HL-60/S4 (cell line): ENCODE measurements around the gene TPSB2.
"Not testable (repeated sequence)": the region's sequence is repeated elsewhere in the genome, so short reads cannot be mapped to it uniquely, and the experiment has no call there.

Experiments
- in situ Hi-C: fragments of 300-500 bp; cut with MboI; formaldehyde crosslinking; loops from 2 replicates; pipeline ENCODE4 v1.14.3; 2022; ENCODE audit warnings: low sequenced_read_pairs

TPSB2 gene

GRCh38 chr16:1262210-1262845 lies 32.3 kb upstream of the TPSB2 start:
- in situ Hi-C loops: no loop called here

GRCh38 chr16:1261131-1261892 lies 31.3 kb upstream of the TPSB2 start:
- in situ Hi-C loops: no loop called here

- in situ Hi-C loops: no loop called here
These were observed 30.2 kb upstream of the TPSB2 start for GRCh38 chr16:1260101-1260680.

- in situ Hi-C loops: no loop called here
These were observed 29.7 kb upstream of the TPSB2 start for GRCh38 chr16:1259760-1260068.

- in situ Hi-C loops: no loop called here
These were observed 29.1 kb upstream of the TPSB2 start for GRCh38 chr16:1258906-1259759.

- in situ Hi-C loops: no loop called here
These were observed 28.2 kb upstream of the TPSB2 start for GRCh38 chr16:1258225-1258600.

- in situ Hi-C loops: no loop called here
These were observed 27.7 kb upstream of the TPSB2 start for GRCh38 chr16:1257561-1258224.

GRCh38 chr16:1256874-1257322 lies 26.9 kb upstream of the TPSB2 start:
- in situ Hi-C loops: no loop called here

GRCh38 chr16:1256296-1256873 lies 26.4 kb upstream of the TPSB2 start:
- in situ Hi-C loops: not testable (repeated sequence)

- in situ Hi-C loops: not testable (repeated sequence)
These were observed 25.5 kb upstream of the TPSB2 start, which contains the start of gene TPSD1 for GRCh38 chr16:1255276-1256122. Gene TPSD1, plus strand, starts transcription at chr16:1256069. Its CDS starts 212 bp downstream, at chr16:1256281.

GRCh38 chr16:1254821-1255220 lies 24.8 kb upstream of the TPSB2 start:
- in situ Hi-C loops: not testable (repeated sequence)

- in situ Hi-C loops: not testable (repeated sequence)
These were observed 23.8 kb upstream of the TPSB2 start for GRCh38 chr16:1253701-1254364.

GRCh38 chr16:1249031-1249755 lies 19.2 kb upstream of the TPSB2 start:
- in situ Hi-C loops: not testable (repeated sequence)

GRCh38 chr16:1247903-1248537 lies 18.0 kb upstream of the TPSB2 start:
- in situ Hi-C loops: not testable (repeated sequence)

- in situ Hi-C loops: no loop called here
These were observed 15.6 kb upstream of the TPSB2 start for GRCh38 chr16:1245452-1246020.

GRCh38 chr16:1244881-1245280 lies 14.9 kb upstream of the TPSB2 start:
- in situ Hi-C loops: no loop called here
